ENCODE results near the gene BCKDK.

The BCKDK gene

DNA sequence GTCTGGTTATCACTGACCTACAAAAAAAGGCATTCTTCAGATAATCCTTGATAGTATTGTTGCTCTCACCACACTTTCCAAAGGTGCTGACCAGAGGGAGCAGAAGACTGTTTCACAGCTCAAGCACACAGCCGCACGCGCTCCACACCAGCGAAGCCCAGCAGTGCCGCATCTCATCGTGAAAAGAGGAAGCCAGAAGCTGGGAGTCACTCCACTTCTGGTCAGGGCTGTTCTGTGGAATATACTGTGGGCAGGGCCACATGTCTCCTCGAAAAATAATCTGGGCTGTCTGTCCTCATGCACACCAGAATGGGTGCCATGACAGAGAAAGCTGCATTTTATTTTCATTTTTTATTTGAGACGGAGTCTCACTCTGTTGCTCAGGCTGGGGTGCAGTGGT, 49.0 kb downstream of the BCKDK start:
- no peak for TF ChIP-seq CTCF (IDR thresholded peaks at IDR 0.05; ENCODE audit: insufficient read depth, low read depth, low read length, missing control alignments)
- no peak for DNase-seq (ENCODE audit: low read depth)
- H3K4me3 ChIP-seq (ENCODE audit: low read length) = no peak overlapping the region

All from epithelial cell of esophagus (primary cell).